ENCODE results near the gene MICU1. TPM values are rescaled to one million over a fixed set of nuclear protein-coding genes. Genes with fewer than 3 reads are reported as not detected.
A peak's percentile ranks its signal among the peaks of the same experiment; 100 is the strongest.

The MICU1 gene
- total and polyA plus RNA-seq, 2 of the 13 experiments (the other 11 are each of a cell fraction or from before 2014, with no cell fraction given), result 32.5 to 56.1 TPM

GRCh38 chr10:72542396-72542815 lies 83.5 kb downstream of the MICU1 start (continued):
- TF ChIP-seq, protein P1, sequence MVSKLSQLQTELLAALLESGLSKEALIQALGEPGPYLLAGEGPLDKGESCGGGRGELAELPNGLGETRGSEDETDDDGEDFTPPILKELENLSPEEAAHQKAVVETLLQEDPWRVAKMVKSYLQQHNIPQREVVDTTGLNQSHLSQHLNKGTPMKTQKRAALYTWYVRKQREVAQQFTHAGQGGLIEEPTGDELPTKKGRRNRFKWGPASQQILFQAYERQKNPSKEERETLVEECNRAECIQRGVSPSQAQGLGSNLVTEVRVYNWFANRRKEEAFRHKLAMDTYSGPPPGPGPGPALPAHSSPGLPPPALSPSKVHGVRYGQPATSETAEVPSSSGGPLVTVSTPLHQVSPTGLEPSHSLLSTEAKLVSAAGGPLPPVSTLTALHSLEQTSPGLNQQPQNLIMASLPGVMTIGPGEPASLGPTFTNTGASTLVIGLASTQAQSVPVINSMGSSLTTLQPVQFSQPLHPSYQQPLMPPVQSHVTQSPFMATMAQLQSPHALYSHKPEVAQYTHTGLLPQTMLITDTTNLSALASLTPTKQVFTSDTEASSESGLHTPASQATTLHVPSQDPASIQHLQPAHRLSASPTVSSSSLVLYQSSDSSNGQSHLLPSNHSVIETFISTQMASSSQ (IDR thresholded peaks at IDR 0.05; ENCODE audit: low read depth), result no peak
- TF ChIP-seq, protein P1 (CRISPR knock-in tag; IDR thresholded peaks at IDR 0.05; ENCODE audit: borderline replicate concordance), result no peak; the same call in 1 of the 2 replicates
- TF ChIP-seq SOX6 (IDR thresholded peaks at IDR 0.05), result no peak
- TF ChIP-seq SOX6 (CRISPR knock-in tag; IDR thresholded peaks at IDR 0.05), result peak; percentile 63
- TF ChIP-seq CSRNP2 (CRISPR knock-in tag; conservative IDR thresholded peaks at IDR 0.05; ENCODE audit: low read depth), result no peak
- TF ChIP-seq JDP2 (CRISPR knock-in tag; IDR thresholded peaks at IDR 0.05; ENCODE audit: borderline replicate concordance), result no peak
- TF ChIP-seq PAF1 (CRISPR knock-in tag; IDR thresholded peaks at IDR 0.05), result no peak
- no peak for TF ChIP-seq HMGA1 (CRISPR knock-in tag; conservative IDR thresholded peaks at IDR 0.05)
- no peak for TF ChIP-seq FOXO1 (CRISPR knock-in tag; IDR thresholded peaks at IDR 0.05)
- TF ChIP-seq MEF2D (CRISPR knock-in tag; IDR thresholded peaks at IDR 0.05), result no peak
- TF ChIP-seq CHD2 (IDR thresholded peaks at IDR 0.05; ENCODE audit: low read depth, low read length), result no peak
- TF ChIP-seq HOXA9 (CRISPR knock-in tag; IDR thresholded peaks at IDR 0.05; ENCODE audit: borderline replicate concordance), result no peak
- TF ChIP-seq ZNF619 (CRISPR knock-in tag; IDR thresholded peaks at IDR 0.05), result no peak
- no peak for TF ChIP-seq ZNF713 (CRISPR knock-in tag; IDR thresholded peaks at IDR 0.05)
- TF ChIP-seq POGZ (CRISPR knock-in tag; IDR thresholded peaks at IDR 0.05), result peak; percentile 63
- TF ChIP-seq BHLHE40 (IDR thresholded peaks at IDR 0.05; ENCODE audit: low read length), result no peak
- no peak for TF ChIP-seq MLXIP (CRISPR knock-in tag; IDR thresholded peaks at IDR 0.05; ENCODE audit: borderline replicate concordance)
- peak; percentile 56; the same call in 1 of the 2 replicates for TF ChIP-seq HDAC2 (CRISPR knock-in tag; IDR thresholded peaks at IDR 0.05)
- no peak for TF ChIP-seq KDM4B (CRISPR knock-in tag; IDR thresholded peaks at IDR 0.05)
- TF ChIP-seq ESRRA (CRISPR knock-in tag; IDR thresholded peaks at IDR 0.05; ENCODE audit: low read depth), result no peak
- TF ChIP-seq ZNF629 (CRISPR knock-in tag; conservative IDR thresholded peaks at IDR 0.05), result no peak
- TF ChIP-seq, protein P2, sequence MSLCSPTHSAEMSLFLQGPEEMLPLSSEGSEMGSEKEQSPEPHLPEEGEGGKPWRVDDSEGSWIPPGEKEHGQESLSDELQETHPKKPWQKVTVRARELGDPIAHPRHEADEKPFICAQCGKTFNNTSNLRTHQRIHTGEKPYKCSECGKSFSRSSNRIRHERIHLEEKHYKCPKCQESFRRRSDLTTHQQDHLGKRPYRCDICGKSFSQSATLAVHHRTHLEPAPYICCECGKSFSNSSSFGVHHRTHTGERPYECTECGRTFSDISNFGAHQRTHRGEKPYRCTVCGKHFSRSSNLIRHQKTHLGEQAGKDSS (CRISPR knock-in tag; IDR thresholded peaks at IDR 0.05; ENCODE audit: borderline replicate concordance, low read depth), result no peak
- TF ChIP-seq PRMT3 (CRISPR knock-in tag; IDR thresholded peaks at IDR 0.05; ENCODE audit: borderline replicate concordance, low read depth), result no peak

All from HepG2 (cell line).